ENCODE results near the gene B3GALT4.

GRCh38 chr6:33314943-33315792, 38.2 kb downstream of the B3GALT4 start:
- TF ChIP-seq CTCF (conservative IDR thresholded peaks at IDR 0.05 in 1 of 2, IDR thresholded peaks at IDR 0.05 in 1 of 2; ENCODE audit: low read depth in 1 of 2, low read length in 2 of 2) (no peak), EZH2 (IDR thresholded peaks at IDR 0.05; ENCODE audit: low read length, missing control alignments) (no peak)

All from fibroblast of lung (primary cell).